ENCODE results near the gene ARAP2. TPM values are rescaled to one million over a fixed set of nuclear protein-coding genes. Genes with fewer than 3 reads are reported as not detected.

The ARAP2 gene
- total and polyA plus RNA-seq, 10 donors, result 6.8 to 161 (median 69.6) TPM

GRCh38 chr4:36177946-36178345 lies 66.4 kb downstream of the ARAP2 start:
- Histone ChIP-seq H3K27me3 (replicated peaks in 1 of 7) (no peaks in the 10 kb centered on the region), H3K9me3 (no peaks in the 10 kb centered on the region), H3K27ac (no peak overlapping the region), H3K4me1 (no peaks in the 10 kb centered on the region), H3K4me3 (no peak overlapping the region), H3K36me3 (peaks cover 0 to 88% (median 0%) of the 10 kb centered on the region in 6 donors)
- 78 to 93% (median 91%) methylated on average over 1 of the region's 1 CpG for WGBS, 5 donors
- TF ChIP-seq POLR2A (IDR thresholded peaks at IDR 0.05) (no peak), POLR2AphosphoS5 (IDR thresholded peaks at IDR 0.05) (no peak), CTCF (IDR thresholded peaks at IDR 0.05 in 8 of 11, conservative IDR thresholded peaks at IDR 0.05 in 3 of 11) (no peak)
- DNase-seq, result no peak
- intact Hi-C loops (cut with DNase I; ENCODE audit: low total_unique reads), result no loop called here

GRCh38 chr4:36174570-36174969 lies 69.7 kb downstream of the ARAP2 start:
- H3K9me3 ChIP-seq, result no peaks in the 10 kb centered on the region
- H3K4me3 ChIP-seq, result no peak overlapping the region
- H3K36me3 ChIP-seq, result peaks cover 0 to 74% (median 0%) of the 10 kb centered on the region in 6 donors
- H3K4me1 ChIP-seq, result no peaks in the 10 kb centered on the region
- no peak for TF ChIP-seq CTCF (IDR thresholded peaks at IDR 0.05 in 8 of 11, conservative IDR thresholded peaks at IDR 0.05 in 3 of 11)
- TF ChIP-seq POLR2A (IDR thresholded peaks at IDR 0.05), result no peak
- no peak for TF ChIP-seq POLR2AphosphoS5 (IDR thresholded peaks at IDR 0.05)
- no peaks in the 10 kb centered on the region for H3K27me3 ChIP-seq (replicated peaks in 1 of 7)
- DNase-seq, result no peak
- no peak overlapping the region for H3K27ac ChIP-seq
- intact Hi-C loops (cut with DNase I; ENCODE audit: low total_unique reads), result no loop called here

- TF ChIP-seq CTCF (IDR thresholded peaks at IDR 0.05 in 8 of 11, conservative IDR thresholded peaks at IDR 0.05 in 3 of 11), result no peak
- no peak for TF ChIP-seq POLR2A (IDR thresholded peaks at IDR 0.05)
- TF ChIP-seq POLR2AphosphoS5 (IDR thresholded peaks at IDR 0.05), result no peak
- intact Hi-C loops (cut with DNase I; ENCODE audit: low total_unique reads), result no loop called here
- H3K4me1 ChIP-seq, result no peaks in the 10 kb centered on the region
- H3K4me3 ChIP-seq, result no peak overlapping the region
- peaks cover 0 to 72% (median 0%) of the 10 kb centered on the region in 6 donors for H3K36me3 ChIP-seq
- H3K27me3 ChIP-seq (replicated peaks in 1 of 7), result no peaks in the 10 kb centered on the region
- DNase-seq, result no peak
- no peaks in the 10 kb centered on the region for H3K9me3 ChIP-seq
- no peak overlapping the region for H3K27ac ChIP-seq
Observed at GRCh38 chr4:36173905-36174304, 70.4 kb downstream of the ARAP2 start.

- intact Hi-C loops (cut with DNase I; ENCODE audit: low total_unique reads), result no loop called here
- Histone ChIP-seq H3K27me3 (replicated peaks in 1 of 7) (no peaks in the 10 kb centered on the region), H3K4me1 (no peaks in the 10 kb centered on the region), H3K36me3 (peaks cover 0 to 61% (median 0%) of the 10 kb centered on the region in 6 donors), H3K27ac (no peak overlapping the region), H3K9me3 (no peaks in the 10 kb centered on the region), H3K4me3 (no peak overlapping the region)
- no peak for DNase-seq
- WGBS, 5 donors, result 83 to 95% (median 94%) methylated on average over 2 of the region's 2 CpGs
- TF ChIP-seq CTCF (IDR thresholded peaks at IDR 0.05 in 8 of 11, conservative IDR thresholded peaks at IDR 0.05 in 3 of 11), result no peak
- no peak for TF ChIP-seq POLR2A (IDR thresholded peaks at IDR 0.05)
- TF ChIP-seq POLR2AphosphoS5 (IDR thresholded peaks at IDR 0.05), result no peak
Observed at GRCh38 chr4:36172656-36173055, 71.7 kb downstream of the ARAP2 start.

Data from spleen (tissue), 11 donors.